Endothelial cell of umbilical vein (primary cell): ENCODE data around the gene ARID1B. TPM values are rescaled to one million over a fixed set of nuclear protein-coding genes. Genes with fewer than 3 reads are reported as not detected.

ENCODE experiments used
- BruUV-seq: library from RNA; stranded (reverse); fragments of 400-500 nt; replicated peaks from 2 replicates; lab custom pipeline; 2021; lab: Mats Ljungman, UMichigan
- CTCF ChIA-PET: fragments of 300-600, 350-600 bp; sonication (Branson Sonifier 250); formaldehyde crosslinking; loops from one replicate; lab custom pipeline; 2021; ENCODE audit warnings: antibody characterized with exemption, inconsistent platforms; lab: Charles Lee
- POLR2A ChIA-PET: fragments of 300-600, 350-600 bp; sonication (Branson Sonifier 250); formaldehyde crosslinking; loops from one replicate; lab custom pipeline; 2021; ENCODE audit warnings: antibody characterized with exemption, inconsistent platforms; lab: Charles Lee
- DNase-seq: peaks from one replicate; pipeline ENCODE4 v3.0.0-alpha.2; 2011; ENCODE audit warnings: low read depth, low spot score
- FAIRE-seq: peaks from 2 replicates; lab custom pipeline; 2011; peaks lifted over from hg19 to GRCh38; lab: Jason Lieb, UNC
- H2AFZ ChIP-seq: 2 replicates; pipeline ENCODE4 v1.6.0; 2012; ENCODE audit warnings: low read depth, low read length, control low read depth, inconsistent platforms
- H3K27ac ChIP-seq: 2 replicates; pipeline ENCODE4 v1.5.1; 2011; ENCODE audit warnings: low read depth, mild to moderate bottlenecking, control low read depth, low read length, moderate library complexity; ENCODE audit not compliant: insufficient read depth
- H3K27me3 ChIP-seq, 2 experiments: 2 replicates each; pipeline versions ENCODE4 v1.6.0 to v1.6.1; 2011; ENCODE audit warnings: low read length in 2 of 2, mixed read lengths in 1 of 2; ENCODE audit not compliant: control insufficient read depth in 2 of 2, insufficient read depth in 2 of 2
- H3K36me3 ChIP-seq, 2 experiments: 2 replicates in 1 of 2; 3 replicates in 1 of 2; pipeline ENCODE4 v1.5.1; 2011; ENCODE audit warnings: low read length in 2 of 2, mild to moderate bottlenecking in 1 of 2, moderate library complexity in 1 of 2; ENCODE audit not compliant: control insufficient read depth in 2 of 2, insufficient read depth in 2 of 2; ENCODE audit errors: extremely low read depth in 1 of 2
- H3K4me1 ChIP-seq: 3 replicates; pipeline ENCODE4 v1.5.1; 2011; ENCODE audit warnings: mild to moderate bottlenecking, low read length; ENCODE audit not compliant: control insufficient read depth, insufficient read depth; ENCODE audit errors: extremely low read depth
- H3K4me2 ChIP-seq: 2 replicates; pipeline ENCODE4 v1.6.1; 2011; ENCODE audit warnings: low read length, control low read depth, mixed read lengths; ENCODE audit not compliant: insufficient read depth
- H3K4me3 ChIP-seq, 3 experiments: fragments of 200-600 bp in 1 of 3; sonication (generic), shearing (Covaris generic) in 1 of 3; replicated peaks in 1 of 3; 2 replicates each; pipeline ENCODE4 v1.5.1; 2011 to 2016; ENCODE audit warnings: control low read depth in 3 of 3, low read length in 3 of 3, mild to moderate bottlenecking in 2 of 3, inconsistent platforms in 1 of 3, low read depth in 1 of 3, moderate library complexity in 1 of 3; ENCODE audit not compliant: insufficient read depth in 1 of 3
- H3K79me2 ChIP-seq: 2 replicates; pipeline ENCODE4 v1.6.0; 2012; ENCODE audit warnings: low read length, inconsistent platforms; ENCODE audit not compliant: control insufficient read depth, insufficient read depth
- H3K9ac ChIP-seq: replicated peaks from 2 replicates; pipeline ENCODE3; 2011; ENCODE audit warnings: low read length, control low read depth; ENCODE audit not compliant: insufficient read depth; ENCODE audit errors: extremely low read depth
- H3K9me1 ChIP-seq: replicated peaks from 3 replicates; pipeline ENCODE4 v1.6.0; 2011; ENCODE audit warnings: mild to moderate bottlenecking, low read length; ENCODE audit not compliant: control insufficient read depth, insufficient read depth; ENCODE audit errors: extremely low read depth
- H3K9me3 ChIP-seq: replicated peaks from 2 replicates; pipeline ENCODE4 v1.5.1; 2012; ENCODE audit warnings: low read length, inconsistent platforms; ENCODE audit not compliant: control insufficient read depth, insufficient read depth
- H4K20me1 ChIP-seq: replicated peaks from 2 replicates; pipeline ENCODE3; 2011; ENCODE audit warnings: mild to moderate bottlenecking, low read length; ENCODE audit not compliant: control insufficient read depth, insufficient read depth; ENCODE audit errors: extremely low read depth
- CTCF ChIP-seq, 2 donors: IDR thresholded peaks; 1 replicate in 1 of 2; 2 replicates in 1 of 2; pipeline ENCODE4 v1.5.1; 2011; ENCODE audit warnings: low read length in 2 of 2, mild to moderate bottlenecking in 2 of 2, moderate library complexity in 2 of 2, control low read depth in 1 of 2, inconsistent platforms in 1 of 2, low read depth in 1 of 2; ENCODE audit not compliant: insufficient read depth in 1 of 2; ENCODE audit errors: extremely low read depth in 1 of 2
- EZH2 ChIP-seq: IDR thresholded peaks from 2 replicates; pipeline ENCODE4 v1.6.1; 2012; ENCODE audit warnings: borderline replicate concordance, low read depth, mild to moderate bottlenecking, moderate library complexity, low read length, inconsistent platforms; ENCODE audit not compliant: severe bottlenecking
- FOS ChIP-seq: IDR thresholded peaks from 2 replicates; pipeline ENCODE4 v1.6.1; 2011; ENCODE audit warnings: mild to moderate bottlenecking, low read length, moderate library complexity, borderline replicate concordance; ENCODE audit not compliant: insufficient read depth
- GATA2 ChIP-seq: IDR thresholded peaks from 2 replicates; pipeline ENCODE4 v1.7.0; 2011; ENCODE audit warnings: low read depth, mild to moderate bottlenecking, moderate library complexity, mixed read lengths, low read length; ENCODE audit not compliant: insufficient read length, insufficient read depth
- JUN ChIP-seq: IDR thresholded peaks from 2 replicates; pipeline ENCODE4 v1.6.1; 2011; ENCODE audit warnings: borderline replicate concordance, low read depth; ENCODE audit not compliant: insufficient read length, insufficient read depth
- MAX ChIP-seq: IDR thresholded peaks from 2 replicates; pipeline ENCODE4 v1.6.1; 2011; ENCODE audit not compliant: insufficient read depth, insufficient read length
- MYC ChIP-seq: IDR thresholded peaks from one replicate; pipeline ENCODE4 v1.6.1; 2011; ENCODE audit warnings: mild to moderate bottlenecking, low read depth, low read length
- POLR2A ChIP-seq: IDR thresholded peaks from 2 replicates; pipeline ENCODE4 v1.6.1; 2012; ENCODE audit warnings: low read depth, mild to moderate bottlenecking, control low read depth, low read length
- dilution Hi-C: fragments of 300-500 bp; cut with MboI; formaldehyde crosslinking; loops from one replicate; pipeline ENCODE4 v1.15.0; 2019; ENCODE audit warnings: low sequenced_read_pairs; ENCODE audit not compliant: extremely low pct_ligation_motif_present
- intact Hi-C: fragments of 100-400 bp; cut with micrococcal nuclease; formaldehyde crosslinking; loops from one replicate; pipeline ENCODE4 v1.10.0; 2022
- polyA plus RNA-seq, 4 experiments: library from polyadenylated mRNA; depleted of rRNA in 3 of 4; stranded (reverse) in 3 of 4; unstranded in 1 of 4; fragments of >200 nt; gene quantifications; 2 replicates each; pipeline versions ENCODE4 v1.2.1 to v1.2.3, GENCODE V29; 2011 to 2012; ENCODE audit warnings: missing spikeins in 1 of 4
- total RNA-seq: library from RNA; stranded (reverse); gene quantifications from 2 replicates; pipeline ENCODE4 v1.2.3, GENCODE V29; 2021

Gene ARID1B
- total and polyA plus RNA-seq, 2 donors (not counting 3 experiments of a cell fraction or from before 2014, with no cell fraction given), result 21.8 to 89.5 TPM

GRCh38 chr6:157244780-157245179, 467.6 kb downstream of the ARID1B start:
- intact Hi-C loops, result no loop called here
- no peaks in the 10 kb centered on the region for H3K9me1 ChIP-seq
- ChIA-PET CTCF (interaction anchor here (2.1 kb wide), 1 partner anchor 9 kb away, joined by 5 read pairs; no protein-coding TSS in a partner anchor), POLR2A (no interaction called here)
- TF ChIP-seq MAX, result no peak
- no peak for TF ChIP-seq POLR2A
- no peak for TF ChIP-seq EZH2
- TF ChIP-seq JUN, result no peak
- TF ChIP-seq GATA2, result no peak
- TF ChIP-seq CTCF (IDR thresholded peaks at IDR 0.05; ENCODE audit: extremely low read depth in 1 of 2, insufficient read depth in 1 of 2, low read depth in 1 of 2, low read length in 2 of 2), result no peak
- no peak for TF ChIP-seq FOS
- no peak for TF ChIP-seq MYC
- no peak overlapping the region for H2AFZ ChIP-seq
- no TSS peak for BruUV-seq
- peaks cover 11 to 16% of the 10 kb centered on the region in 2 experiments for H3K27me3 ChIP-seq
- DNase-seq (no peak), FAIRE-seq (no peak)
- H3K27ac ChIP-seq, result no peak overlapping the region
- no peak overlapping the region for H3K4me2 ChIP-seq
- no peaks in the 10 kb centered on the region for H3K79me2 ChIP-seq
- no peaks in the 10 kb centered on the region for H3K4me1 ChIP-seq
- no peaks in the 10 kb centered on the region for H4K20me1 ChIP-seq
- H3K36me3 ChIP-seq, result no peaks in the 10 kb centered on the region
- no peak overlapping the region for H3K4me3 ChIP-seq
- H3K9ac ChIP-seq, result no peak overlapping the region
- dilution Hi-C loops, result no loop called here
- H3K9me3 ChIP-seq, result peaks cover 2% of the 10 kb centered on the region
